H9 (cell line): ENCODE data around the gene ZBTB12. TPM values are rescaled to one million over a fixed set of nuclear protein-coding genes. Genes with fewer than 3 reads are reported as not detected.
A peak's percentile ranks its signal among the peaks of the same experiment; 100 is the strongest.

Experiments used
- DNase-seq: peaks from one replicate; pipeline ENCODE4 v3.0.0-alpha.2; 2017
- H2AFZ ChIP-seq: one replicate; pipeline ENCODE4 v1.6.1; 2013; ENCODE audit warnings: mild to moderate bottlenecking, low read length, control low read depth, moderate library complexity
- H2AK5ac ChIP-seq: 2 replicates; pipeline ENCODE4 v1.6.1; 2013; ENCODE audit warnings: low read length, control low read depth, mixed read lengths; ENCODE audit not compliant: insufficient read length
- H2BK120ac ChIP-seq: one replicate; pipeline ENCODE4 v1.6.1; 2013; ENCODE audit warnings: low read depth, mild to moderate bottlenecking, low read length, control low read depth, inconsistent platforms; ENCODE audit not compliant: poor library complexity, severe bottlenecking
- H2BK12ac ChIP-seq: 2 replicates; pipeline ENCODE4 v1.6.1; 2013; ENCODE audit warnings: low read length, control low read depth, mixed read lengths, low read depth; ENCODE audit not compliant: insufficient read length
- H2BK15ac ChIP-seq: 2 replicates; pipeline ENCODE4 v1.6.1; 2013; ENCODE audit warnings: low read depth, low read length, control low read depth
- H2BK20ac ChIP-seq: one replicate; pipeline ENCODE4 v1.6.1; 2013; ENCODE audit warnings: low read depth, mild to moderate bottlenecking, low read length, control low read depth, inconsistent platforms; ENCODE audit not compliant: poor library complexity, severe bottlenecking
- H2BK5ac ChIP-seq: 2 replicates; pipeline ENCODE4 v1.6.1; 2013; ENCODE audit warnings: low read length, control low read depth, mixed read lengths; ENCODE audit not compliant: insufficient read length
- H3K14ac ChIP-seq: 2 replicates; pipeline ENCODE4 v1.6.1; 2013; ENCODE audit warnings: low read length, control low read depth; ENCODE audit not compliant: insufficient read depth
- H3K18ac ChIP-seq: 2 replicates; pipeline ENCODE4 v1.6.1; 2013; ENCODE audit warnings: low read depth, mild to moderate bottlenecking, mixed read lengths, low read length, control low read depth; ENCODE audit not compliant: insufficient read length
- H3K23ac ChIP-seq: 2 replicates; pipeline ENCODE4 v1.6.1; 2013; ENCODE audit warnings: low read length, control low read depth, mixed read lengths, low read depth; ENCODE audit not compliant: insufficient read length
- H3K23me2 ChIP-seq: 2 replicates; pipeline ENCODE4 v1.6.1; 2013; ENCODE audit warnings: low read depth, mild to moderate bottlenecking, mixed read lengths, low read length, control low read depth; ENCODE audit not compliant: insufficient read length, poor library complexity, severe bottlenecking
- H3K27ac ChIP-seq: 2 replicates; pipeline ENCODE4 v1.5.1; 2013; ENCODE audit warnings: low read length, control low read depth, mixed read lengths, low read depth; ENCODE audit not compliant: insufficient read length
- H3K27me3 ChIP-seq: 2 replicates; pipeline ENCODE4 v1.6.1; 2013; ENCODE audit warnings: low read length, control low read depth, inconsistent platforms; ENCODE audit not compliant: insufficient read depth
- H3K4ac ChIP-seq: 2 replicates; pipeline ENCODE4 v1.6.1; 2013; ENCODE audit warnings: low read depth, mild to moderate bottlenecking, control low read depth, inconsistent platforms, low read length, moderate library complexity
- H3K4me1 ChIP-seq: 2 replicates; pipeline ENCODE4 v1.6.1; 2013; ENCODE audit warnings: low read length, control low read depth, inconsistent platforms; ENCODE audit not compliant: insufficient read depth
- H3K4me2 ChIP-seq: 2 replicates; pipeline ENCODE4 v1.6.1; 2013; ENCODE audit warnings: low read length, control low read depth, mixed read lengths; ENCODE audit not compliant: insufficient read length, insufficient read depth
- H3K56ac ChIP-seq: 2 replicates; pipeline ENCODE4 v1.6.1; 2013; ENCODE audit warnings: low read depth, mild to moderate bottlenecking, mixed read lengths, low read length, control low read depth; ENCODE audit not compliant: insufficient read length
- H3K79me1 ChIP-seq: 2 replicates; pipeline ENCODE4 v1.6.1; 2013; ENCODE audit warnings: low read depth, mild to moderate bottlenecking, moderate library complexity, low read length, control low read depth, inconsistent platforms; ENCODE audit not compliant: insufficient read depth, poor library complexity, severe bottlenecking
- H3K79me2 ChIP-seq: 2 replicates; pipeline ENCODE4 v1.6.1; 2013; ENCODE audit warnings: low read length, control low read depth, inconsistent platforms; ENCODE audit not compliant: insufficient read depth
- H3K9ac ChIP-seq: 2 replicates; pipeline ENCODE4 v1.6.1; 2013; ENCODE audit warnings: low read length, control low read depth, mixed read lengths; ENCODE audit not compliant: insufficient read length; ENCODE audit errors: extremely low read depth
- H3K9me3 ChIP-seq: one replicate; pipeline ENCODE4 v1.6.1; 2013; ENCODE audit warnings: low read depth, low read length, inconsistent platforms; ENCODE audit not compliant: control insufficient read depth
- H3T11ph ChIP-seq: one replicate; pipeline ENCODE4 v1.6.1; 2013; ENCODE audit warnings: mild to moderate bottlenecking, low read length, control low read depth, inconsistent platforms
- H4K20me1 ChIP-seq: one replicate; pipeline ENCODE4 v1.6.1; 2013; ENCODE audit not compliant: control insufficient read depth, insufficient read length, insufficient read depth
- H4K5ac ChIP-seq: 2 replicates; pipeline ENCODE4 v1.6.1; 2013; ENCODE audit warnings: low read depth, mild to moderate bottlenecking, mixed read lengths, low read length, control low read depth; ENCODE audit not compliant: insufficient read length
- H4K8ac ChIP-seq: replicated peaks from 2 replicates; pipeline ENCODE4 v1.6.1; 2013; ENCODE audit warnings: low read length, control low read depth, mixed read lengths, low read depth; ENCODE audit not compliant: insufficient read length
- H4K91ac ChIP-seq: 2 replicates; pipeline ENCODE4 v1.6.1; 2013; ENCODE audit warnings: low read depth, mild to moderate bottlenecking, moderate library complexity, mixed read lengths, low read length, control low read depth; ENCODE audit not compliant: insufficient read length
- H3K27ac Mint-ChIP-seq, 3 experiments: 2 replicates in 2 of 3; 3 replicates in 1 of 3; pipeline ENCODE4 v1.8.0; 2020 to 2021; ENCODE audit warnings: mixed read lengths in 3 of 3, mild to moderate bottlenecking in 1 of 3, moderate library complexity in 1 of 3
- H3K27me3 Mint-ChIP-seq: 2 replicates; pipeline ENCODE4 v1.8.0; 2021; ENCODE audit warnings: low read depth, mild to moderate bottlenecking, moderate library complexity, mixed read lengths
- H3K36me3 Mint-ChIP-seq, 3 experiments: 2 replicates in 2 of 3; 3 replicates in 1 of 3; pipeline ENCODE4 v1.8.0; 2020 to 2021; ENCODE audit warnings: low read depth in 3 of 3, mixed read lengths in 3 of 3; ENCODE audit not compliant: insufficient read depth in 1 of 3
- H3K4me1 Mint-ChIP-seq, 2 experiments: 2 replicates each; pipeline ENCODE4 v1.8.0; 2020; ENCODE audit warnings: mixed read lengths in 2 of 2
- H3K4me3 Mint-ChIP-seq, 2 experiments: 2 replicates in 1 of 2; 3 replicates in 1 of 2; pipeline ENCODE4 v1.8.0; 2020 to 2021; ENCODE audit warnings: mild to moderate bottlenecking in 2 of 2, mixed read lengths in 2 of 2, moderate library complexity in 1 of 2
- H3K9me3 Mint-ChIP-seq, 2 experiments: 2 replicates in 1 of 2; 3 replicates in 1 of 2; pipeline ENCODE4 v1.8.0; 2020; ENCODE audit warnings: mild to moderate bottlenecking in 2 of 2, mixed read lengths in 2 of 2, moderate library complexity in 1 of 2
- CTCF ChIP-seq: fragments of 200-600 bp; sonication (generic); conservative IDR thresholded peaks from 3 replicates; pipeline ENCODE4 v1.8.0; 2021; ENCODE audit warnings: antibody characterized with exemption, mild to moderate bottlenecking
- WGBS: extraction: QIAGEN DNeasy Blood & Tissue Kit; methylation state at CpG from one replicate; pipeline ENCODE4 v1.1.7; 2013; ENCODE audit warnings: missing lambda C conversion rate, low lambda C conversion rate, mixed read lengths; ENCODE audit not compliant: insufficient read length; ENCODE audit errors: extremely low coverage; 5-methylcytosine and 5-hydroxymethylcytosine counted together
- total RNA-seq: library from RNA; stranded (reverse); gene quantifications from 2 replicates; pipeline ENCODE4 v1.2.1, GENCODE V29; 2021

Gene ZBTB12
- total RNA-seq, 1 experiment from 2014 or later, result 31.0 TPM

GRCh38 chr6:31901415-31901952, 402 bp downstream of the ZBTB12 start:
- Histone ChIP-seq H3K23me2 (peaks cover 10% of the 10 kb centered on the region), H3K79me2 (no peaks in the 10 kb centered on the region; the same call in 1 of the 2 replicates), H4K91ac (no peak overlapping the region), H2AFZ (no peak overlapping the region), H3K9me3 (no peaks in the 10 kb centered on the region), H2BK20ac (no peak overlapping the region), H4K20me1 (no peaks in the 10 kb centered on the region), H3K23ac (no peak overlapping the region), H2AK5ac (no peak overlapping the region), H3K79me1 (no peaks in the 10 kb centered on the region), H3K18ac (peak overlapping the region; percentile 41), H3K27me3 (no peaks in the 10 kb centered on the region), H3K27ac (no peak overlapping the region), H3K4me1 (no peaks in the 10 kb centered on the region; the same call in 1 of the 2 replicates), H3K4ac (no peak overlapping the region), H2BK120ac (no peak overlapping the region), H3T11ph (no peak overlapping the region), H2BK5ac (no peak overlapping the region), H3K56ac (no peak overlapping the region), H2BK15ac (no peak overlapping the region), H3K9ac (no peak overlapping the region), H2BK12ac (no peak overlapping the region), H3K14ac (peak overlapping the region; percentile 49; the same call in 1 of the 2 replicates), H4K5ac (no peak overlapping the region), H4K8ac (no peak overlapping the region), H3K4me2 (peak overlapping the region; percentile 6)
- no peak for TF ChIP-seq CTCF
- peak overlapping the region in 1 of 3 experiments; percentile 65; a peak in 1 of 7 replicates for H3K27ac Mint-ChIP-seq
- no peaks in the 10 kb centered on the region; a peak in 1 of 5 replicates for H3K9me3 Mint-ChIP-seq
- peaks cover 26 to 41% of the 10 kb centered on the region in 2 experiments for H3K4me1 Mint-ChIP-seq
- H3K27me3 Mint-ChIP-seq, result no peaks in the 10 kb centered on the region; the same call in 1 of the 2 replicates
- H3K4me3 Mint-ChIP-seq, result peak overlapping the region; percentile 66 to 83
- no peak for DNase-seq
- peaks cover 8 to 13% (median 12%) of the 10 kb centered on the region in 3 experiments for H3K36me3 Mint-ChIP-seq
- no CpG with 5 or more reads among the region's 45 CpGs for WGBS
